ENCODE measurements around the gene STAC2. TPM values are rescaled to one million over a fixed set of nuclear protein-coding genes. Genes with fewer than 3 reads are reported as not detected.

Gene STAC2
- total RNA-seq, 6 experiments from 2014 or later: not detected

DNA sequence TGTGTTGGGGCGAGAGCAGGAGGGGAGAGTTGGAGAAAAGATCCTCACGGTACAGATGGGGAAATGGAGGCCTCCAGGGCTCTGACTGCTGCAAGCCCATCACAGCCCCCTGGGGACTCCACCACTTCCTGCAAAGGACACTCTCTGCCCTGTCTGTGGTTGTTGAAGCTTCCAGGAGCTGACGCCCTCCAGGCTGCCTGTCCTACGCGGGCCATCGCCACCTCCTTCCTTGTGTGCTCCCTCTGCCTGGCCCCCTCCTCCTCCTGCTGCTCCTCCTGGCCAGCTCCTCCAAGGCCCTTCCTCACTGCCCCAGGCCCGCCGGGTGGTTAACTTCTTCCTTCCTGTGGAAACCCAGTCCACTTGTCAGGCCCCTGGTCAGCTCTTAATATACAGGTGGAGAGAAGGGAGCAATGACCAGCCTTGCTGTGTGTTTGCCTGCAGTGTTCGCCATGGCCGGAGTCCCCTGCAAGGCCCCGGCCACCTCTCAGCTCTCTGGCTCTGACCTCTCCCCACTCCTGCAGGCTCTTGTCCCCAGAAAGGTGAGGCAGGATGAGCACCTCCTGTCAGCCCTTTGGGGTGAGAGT, 18.4 kb upstream of the STAC2 start:
- Mint-ChIP-seq H3K4me3 (no peak overlapping the region), H3K27me3 (ENCODE audit: insufficient read depth) (peaks cover 2% of the 10 kb centered on the region), H3K27ac (no peak overlapping the region), H3K4me1 (ENCODE audit: low read depth) (no peaks in the 10 kb centered on the region), H3K36me3 (ENCODE audit: low read depth) (no peaks in the 10 kb centered on the region), H3K9me3 (no peaks in the 10 kb centered on the region)
- DNase-seq: no peak
- no peak for TF ChIP-seq CTCF (IDR thresholded peaks at IDR 0.05)

- Mint-ChIP-seq H3K36me3 (ENCODE audit: low read depth) (no peaks in the 10 kb centered on the region), H3K9me3 (no peaks in the 10 kb centered on the region), H3K4me3 (no peak overlapping the region), H3K4me1 (ENCODE audit: low read depth) (peaks cover 6% of the 10 kb centered on the region), H3K27ac (no peak overlapping the region), H3K27me3 (ENCODE audit: insufficient read depth) (peaks cover 2% of the 10 kb centered on the region)
- no peak for TF ChIP-seq CTCF (IDR thresholded peaks at IDR 0.05)
- DNase-seq: no peak
Observed at GRCh38 chr17:39243155-39243554, 17.4 kb upstream of the STAC2 start.

DNA sequence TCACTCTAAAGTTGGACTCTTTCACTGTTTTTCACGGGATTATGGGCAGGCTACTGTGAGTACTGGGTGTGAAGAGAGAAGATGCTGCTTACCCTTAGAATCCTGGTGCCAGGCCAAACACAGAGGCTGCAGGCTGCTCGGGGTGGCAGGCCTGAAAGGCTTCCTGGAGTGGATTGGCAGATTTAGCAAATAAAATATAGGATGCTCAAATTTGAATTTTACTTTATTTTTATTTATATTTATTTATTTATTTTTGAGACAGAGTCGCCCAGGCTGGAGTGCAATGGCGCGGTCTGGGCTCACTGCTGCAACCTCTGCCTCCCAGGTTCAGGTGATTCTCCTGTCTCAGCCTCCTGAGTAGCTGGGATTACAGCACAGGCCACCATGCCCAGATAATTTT, 14.9 kb upstream of the STAC2 start:
- no peak for DNase-seq
- H3K27ac Mint-ChIP-seq: no peak overlapping the region
- H3K36me3 Mint-ChIP-seq (ENCODE audit: low read depth): no peaks in the 10 kb centered on the region
- peaks cover 6% of the 10 kb centered on the region for H3K4me1 Mint-ChIP-seq (ENCODE audit: low read depth)
- H3K27me3 Mint-ChIP-seq (ENCODE audit: insufficient read depth): peaks cover 1% of the 10 kb centered on the region
- no peaks in the 10 kb centered on the region for H3K9me3 Mint-ChIP-seq
- H3K4me3 Mint-ChIP-seq: no peak overlapping the region
- no peak for TF ChIP-seq CTCF (IDR thresholded peaks at IDR 0.05)

DNA sequence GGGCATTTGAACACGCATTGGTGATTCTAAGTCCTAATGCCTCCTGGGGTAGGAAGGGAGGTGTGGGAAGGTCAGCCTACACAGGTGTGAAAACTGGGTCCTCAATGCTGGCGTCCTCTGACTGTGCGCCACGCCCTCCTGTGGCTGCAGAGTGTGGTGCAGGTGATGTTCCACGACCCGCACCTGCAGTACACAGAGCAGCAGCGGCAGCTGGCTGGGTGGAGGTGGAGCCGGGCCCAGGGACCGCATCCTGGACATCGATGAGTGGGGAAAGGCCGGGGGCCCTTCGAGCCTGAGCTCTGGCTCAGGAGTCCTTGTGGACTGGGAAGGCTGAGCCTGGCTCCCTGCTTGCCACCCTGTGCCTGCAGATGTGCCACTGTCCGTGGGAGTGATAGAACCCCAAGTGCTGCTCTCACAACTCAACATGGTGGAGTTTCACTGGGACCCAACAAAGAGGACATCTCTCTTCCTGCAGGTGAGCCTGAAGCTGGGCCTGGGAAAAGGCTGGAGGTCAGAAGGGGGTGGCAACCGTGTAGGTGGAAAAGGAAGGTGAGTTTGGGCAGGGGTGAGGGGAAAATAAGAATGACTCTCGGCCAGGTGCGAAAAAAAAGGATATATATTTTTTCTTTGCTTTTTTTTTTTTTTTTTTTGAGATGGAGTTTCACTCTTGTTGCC, 14.0 kb upstream of the STAC2 start:
- Mint-ChIP-seq H3K36me3 (ENCODE audit: low read depth) (no peaks in the 10 kb centered on the region), H3K4me3 (no peak overlapping the region), H3K9me3 (no peaks in the 10 kb centered on the region), H3K27ac (no peak overlapping the region), H3K27me3 (ENCODE audit: insufficient read depth) (peaks cover 3% of the 10 kb centered on the region), H3K4me1 (ENCODE audit: low read depth) (peaks cover 6% of the 10 kb centered on the region)
- TF ChIP-seq CTCF (IDR thresholded peaks at IDR 0.05): peak; percentile 83
- no peak for DNase-seq

- Mint-ChIP-seq H3K4me1 (ENCODE audit: low read depth) (peaks cover 6% of the 10 kb centered on the region), H3K36me3 (ENCODE audit: low read depth) (no peaks in the 10 kb centered on the region)
- peak; percentile 34 for DNase-seq
Observed at GRCh38 chr17:39238311-39238972, 12.7 kb upstream of the STAC2 start.

More at GRCh38 chr17:39238311-39238972, 12.7 kb upstream of the STAC2 start:
- Mint-ChIP-seq H3K27ac (no peak overlapping the region), H3K27me3 (ENCODE audit: insufficient read depth) (peaks cover 3% of the 10 kb centered on the region), H3K4me3 (no peak overlapping the region), H3K9me3 (no peaks in the 10 kb centered on the region)
- no peak for TF ChIP-seq CTCF (IDR thresholded peaks at IDR 0.05)

Measured in HFFc6 (cell line).